NCI-H345 treated with DMSO at 0.1 percent for 48 hours (cell line): ENCODE measurements around the gene MEST.
A peak's percentile ranks its signal among the peaks of the same experiment; 100 is the strongest.
"Not testable (repeated sequence)": the region's sequence is repeated elsewhere in the genome, so short reads cannot be mapped to it uniquely, and the experiment has no call there.

Experiments used
- DNase-seq: peaks from one replicate; lab custom pipeline; 2025; ENCODE audit not compliant: unreplicated experiment; lab: John Stamatoyannopoulos, UW

MEST gene

DNA sequence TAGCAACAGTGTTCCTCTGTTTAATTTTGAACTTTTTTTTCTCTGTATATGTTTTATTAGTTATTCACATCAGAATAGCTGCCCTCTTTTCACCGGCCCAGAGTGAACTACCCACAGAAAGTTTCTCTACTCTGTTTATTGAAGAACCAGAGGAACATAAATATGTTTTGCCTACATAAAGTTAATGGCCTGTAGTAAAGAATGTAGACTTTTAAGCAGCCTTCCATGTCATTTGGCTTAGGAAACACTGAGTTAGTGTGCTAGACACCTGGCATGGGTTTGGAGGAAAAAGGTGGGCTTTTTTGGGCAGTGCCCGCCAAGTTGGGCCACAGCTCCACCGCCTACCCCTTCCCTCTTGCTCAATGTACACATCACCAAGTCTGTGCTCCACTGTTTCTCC, 8.9 kb upstream of the MEST start:
- DNase-seq = no peak

DNA sequence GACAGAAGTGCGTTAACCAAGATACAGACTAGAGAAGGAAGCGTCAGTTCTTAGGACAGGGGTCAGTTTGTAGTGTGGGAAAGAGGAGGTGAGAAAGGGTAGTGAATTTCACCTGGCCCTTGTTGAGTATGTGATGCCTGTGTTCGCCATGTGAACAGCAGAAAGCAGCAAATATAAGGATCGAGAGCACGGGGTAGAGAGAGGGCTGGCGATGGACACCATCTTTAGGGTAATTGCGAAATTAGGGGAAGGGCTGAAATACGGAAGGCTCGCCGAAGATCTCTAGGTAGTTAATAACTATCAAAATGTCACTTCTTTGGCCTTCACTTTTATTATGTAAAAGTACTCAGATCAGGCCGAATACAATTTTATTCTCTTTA, 6.2 kb upstream of the MEST start:
- DNase-seq = no peak

DNA sequence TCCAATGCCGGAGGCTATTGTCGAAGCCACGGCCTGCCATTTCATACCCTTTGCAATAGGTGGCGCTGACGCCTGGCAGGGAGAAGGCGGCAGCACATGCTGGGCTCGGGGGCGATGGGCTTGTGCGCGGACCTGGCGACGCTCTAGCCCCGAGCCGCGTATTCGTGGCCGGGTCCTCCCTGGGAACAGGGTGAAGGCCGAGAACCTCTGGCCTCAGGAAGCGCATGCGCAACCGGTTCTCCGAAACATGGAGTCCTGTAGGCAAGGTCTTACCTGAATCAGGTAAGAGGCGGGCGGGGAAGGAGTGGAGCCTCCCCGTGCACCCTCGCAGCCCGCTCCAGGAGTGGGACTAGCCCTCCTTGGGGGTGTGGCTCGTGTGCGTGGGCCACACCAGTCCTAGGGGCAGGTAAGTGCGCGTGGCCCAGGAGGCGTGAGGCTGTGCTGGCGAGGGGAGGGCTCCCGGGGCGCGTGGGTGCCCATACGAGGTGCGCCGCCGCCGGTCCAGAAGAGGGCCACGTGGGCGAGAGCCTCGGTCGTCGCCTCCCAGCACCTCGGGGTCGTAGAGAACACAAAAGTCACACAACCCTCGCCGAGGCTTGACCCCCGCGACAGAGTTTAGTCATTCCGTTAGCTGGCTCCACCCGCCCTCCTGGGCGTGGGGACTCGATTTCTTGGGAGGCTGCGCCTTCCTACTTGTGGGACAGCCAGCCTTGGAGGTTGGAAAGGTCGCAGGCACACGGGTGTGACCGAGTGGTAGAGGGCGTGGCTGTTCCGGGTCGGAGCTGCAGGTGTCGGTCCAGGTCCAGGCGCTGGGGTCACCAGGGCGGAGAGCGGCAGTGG, 5.6 kb upstream of the MEST start:
- DNase-seq = peak; percentile 79

DNA sequence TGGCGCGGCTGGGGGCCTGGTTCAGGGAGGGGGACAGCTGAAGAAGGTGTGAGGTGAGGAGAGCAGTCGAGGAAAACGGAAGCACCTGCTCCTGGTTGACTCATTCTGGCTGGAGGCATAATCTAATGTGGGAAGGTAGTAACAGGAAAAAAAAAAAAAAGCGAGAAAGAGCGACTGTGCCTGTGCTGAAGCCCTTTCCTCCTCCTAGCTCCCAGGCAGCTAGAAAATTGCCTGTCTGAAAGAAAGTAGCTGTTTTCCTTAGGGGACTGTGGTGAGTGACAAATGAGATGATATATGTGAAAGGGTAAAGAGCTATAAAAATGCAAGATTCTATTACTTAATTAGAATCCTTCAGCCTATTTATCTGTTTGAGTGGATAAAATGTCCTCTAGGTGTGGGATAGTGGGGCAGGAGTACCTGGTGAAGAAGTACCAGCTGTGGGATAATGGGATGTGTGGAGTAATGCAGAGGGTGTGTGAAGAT, 4.9 kb upstream of the MEST start:
- no peak for DNase-seq

DNA sequence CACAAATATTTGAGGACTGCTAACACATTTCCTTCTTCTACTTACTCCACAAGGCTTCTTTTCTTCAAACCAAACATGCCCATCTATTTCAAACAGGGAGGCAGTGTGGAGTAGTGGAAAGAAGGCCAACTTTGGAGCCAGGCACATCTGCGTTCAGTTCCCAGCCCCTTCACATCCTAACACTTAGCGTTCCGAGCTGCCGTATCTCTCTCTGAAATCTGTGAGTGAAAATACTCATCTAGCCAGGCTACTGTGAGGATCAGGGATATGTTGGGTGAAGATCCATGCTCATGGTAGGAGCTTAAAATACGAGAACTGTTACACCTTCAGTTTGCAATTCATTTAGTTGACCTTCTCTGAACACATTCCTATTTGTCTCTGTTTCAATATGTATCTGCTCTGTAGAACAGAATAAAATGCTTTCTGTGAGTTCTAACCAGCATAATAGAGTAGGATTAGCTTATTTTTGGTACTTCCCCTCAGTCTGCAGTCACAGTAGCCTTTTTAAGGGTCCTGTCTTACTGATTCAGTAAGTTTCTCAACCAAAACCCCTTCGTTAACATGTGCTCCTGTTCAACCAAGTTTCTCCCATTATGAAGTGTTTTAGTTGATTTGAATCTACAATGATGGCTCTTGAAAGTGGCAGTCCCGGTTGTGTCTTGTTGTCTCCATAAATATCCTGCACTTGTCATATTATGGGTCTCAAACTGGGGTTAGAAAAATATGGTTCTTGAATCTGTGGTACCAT, 3.3 kb upstream of the MEST start:
- DNase-seq = no peak

DNA sequence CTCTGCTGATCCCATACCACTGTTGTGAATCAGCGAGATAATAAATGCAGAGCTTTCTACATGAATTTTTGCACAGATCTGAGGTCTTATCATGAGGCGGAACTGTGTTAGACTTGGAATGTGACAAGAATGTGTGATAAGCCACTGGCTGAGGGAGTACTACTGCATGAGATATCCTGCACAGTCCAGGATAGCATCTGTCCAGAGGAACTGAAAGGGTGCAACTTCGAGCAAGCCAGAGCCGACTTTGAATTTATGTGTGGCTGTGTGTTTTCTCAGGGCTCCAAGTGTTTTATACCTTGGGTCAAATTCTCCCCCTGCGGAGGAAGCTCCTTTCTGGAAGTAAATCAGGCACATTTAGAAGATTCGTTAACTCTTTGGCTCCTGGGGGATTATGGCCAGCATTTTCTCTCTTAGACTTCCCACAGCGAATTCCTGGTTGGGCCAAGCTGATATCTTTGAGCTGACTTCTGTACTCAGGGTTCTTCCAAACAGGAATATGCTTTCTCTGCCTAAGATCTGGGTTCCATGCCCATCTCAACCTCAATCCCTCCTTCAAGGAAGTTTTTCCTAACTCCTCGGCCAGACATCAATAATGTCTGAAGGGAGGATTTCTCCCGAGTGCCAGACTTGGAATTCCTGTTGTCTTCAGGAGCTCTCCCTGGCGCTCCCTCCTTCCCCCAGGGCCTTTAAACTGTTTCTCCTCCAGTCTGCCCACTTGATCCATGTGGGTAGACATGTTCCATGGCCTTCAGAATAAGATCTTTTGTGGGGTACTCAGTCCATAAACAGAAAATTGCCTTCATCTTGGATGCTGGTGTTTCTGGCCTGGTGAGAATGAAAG, 2.5 kb upstream of the MEST start:
- DNase-seq = no peak

DNA sequence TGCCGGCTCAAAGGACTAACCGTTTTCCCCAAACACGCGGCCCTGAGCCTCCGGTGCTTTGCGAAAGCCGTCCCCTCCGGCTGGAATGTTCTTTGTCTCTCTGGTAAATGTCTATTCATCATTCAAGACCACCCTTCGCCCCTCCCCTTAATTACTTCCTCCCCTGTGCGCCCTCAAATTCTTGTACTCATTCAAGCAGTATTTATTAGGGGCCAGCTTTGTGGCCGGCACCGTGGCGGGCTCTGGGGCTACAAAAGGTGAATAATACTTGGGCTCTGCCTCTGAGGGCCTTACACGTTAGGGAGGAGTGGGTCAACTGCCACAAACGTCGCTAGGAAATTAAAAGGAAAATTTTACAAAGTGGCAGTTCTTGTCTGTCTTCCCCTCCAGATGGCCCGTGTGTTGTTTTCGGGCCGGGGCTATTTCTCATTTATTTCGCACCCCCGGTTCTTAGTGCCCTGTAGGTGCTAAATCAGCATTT, 1.5 kb upstream of the MEST start:
- DNase-seq = no peak

DNA sequence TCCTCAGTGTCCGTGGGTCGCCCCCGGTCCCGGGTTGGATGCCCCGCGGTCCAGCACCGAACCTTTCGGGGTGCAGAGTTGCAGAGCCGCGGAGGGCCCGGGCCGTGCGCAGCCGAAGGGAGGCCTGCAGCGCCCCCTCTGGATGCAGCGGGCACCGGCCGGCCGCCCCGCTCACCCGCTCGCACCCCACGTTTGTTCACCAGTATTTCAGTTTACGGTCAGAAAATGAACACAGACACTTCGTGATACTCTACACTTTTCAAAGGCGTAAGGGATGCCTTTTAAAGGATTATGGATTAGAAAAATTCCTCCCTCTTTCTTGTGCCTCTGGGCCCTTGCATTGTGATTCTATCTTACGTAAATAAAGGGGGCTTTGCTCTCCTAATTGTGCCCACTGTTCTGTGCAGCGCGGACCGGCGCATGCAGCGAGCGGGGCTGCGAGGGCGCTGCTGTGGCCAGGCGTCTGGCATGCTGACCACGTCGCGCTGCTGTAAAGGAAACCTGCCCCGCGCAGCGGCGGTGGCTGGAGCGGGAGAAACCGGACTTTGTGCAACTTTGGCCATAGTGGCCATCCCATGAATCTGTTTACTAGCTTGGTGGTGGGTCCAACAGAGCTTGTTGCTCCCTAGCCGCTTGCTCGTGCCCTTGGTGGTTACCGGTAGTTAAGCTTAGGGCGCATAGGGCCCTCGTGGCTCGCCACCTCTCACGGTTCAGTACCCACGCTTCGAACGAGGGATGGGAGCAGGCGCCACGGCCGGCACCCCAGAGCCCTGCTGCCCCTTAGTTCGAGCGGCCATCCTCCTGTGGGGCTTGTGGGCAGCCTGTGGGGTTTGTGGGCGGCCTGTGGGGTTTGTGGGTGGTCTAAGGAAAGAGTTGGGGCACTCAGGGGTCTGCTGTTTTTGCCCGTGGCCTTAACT, 739 bp upstream of the MEST start:
- DNase-seq = no peak

DNA sequence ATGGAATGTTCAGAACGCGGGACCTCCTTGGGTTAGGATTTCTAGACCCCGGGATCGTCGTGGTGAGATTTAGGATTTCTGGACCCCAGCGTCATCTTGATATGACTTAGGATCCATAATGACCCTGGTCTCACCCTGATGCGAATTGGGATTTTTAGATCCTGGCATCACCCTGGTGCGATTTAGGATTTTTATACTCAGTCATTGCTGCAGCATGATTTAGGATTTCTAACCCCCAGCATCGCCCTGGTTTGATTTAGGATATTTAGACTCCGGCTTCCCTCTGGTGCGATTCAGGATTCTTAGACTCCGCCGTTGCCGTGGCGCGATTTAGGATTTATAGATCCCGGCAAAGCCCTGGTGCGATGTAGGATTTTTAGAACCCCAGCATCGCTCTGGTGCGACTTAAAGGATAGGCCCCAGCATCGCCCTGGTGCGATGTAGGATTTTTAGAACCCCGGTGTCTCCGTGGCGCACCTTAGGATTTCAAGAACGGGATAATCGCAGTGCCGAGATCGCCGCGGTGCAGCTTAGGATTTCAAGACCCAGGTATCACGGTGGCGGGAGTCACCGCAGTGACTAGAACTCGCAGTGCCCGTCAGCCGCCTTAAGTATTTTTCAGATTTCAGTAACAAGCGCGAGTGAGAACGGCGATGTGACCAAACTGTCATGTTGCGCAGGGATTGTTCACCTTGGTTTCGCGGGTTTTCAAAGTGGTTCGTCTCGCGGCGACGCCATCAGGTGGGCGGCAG, 814 bp downstream of the MEST start:
- DNase-seq = no peak

DNA sequence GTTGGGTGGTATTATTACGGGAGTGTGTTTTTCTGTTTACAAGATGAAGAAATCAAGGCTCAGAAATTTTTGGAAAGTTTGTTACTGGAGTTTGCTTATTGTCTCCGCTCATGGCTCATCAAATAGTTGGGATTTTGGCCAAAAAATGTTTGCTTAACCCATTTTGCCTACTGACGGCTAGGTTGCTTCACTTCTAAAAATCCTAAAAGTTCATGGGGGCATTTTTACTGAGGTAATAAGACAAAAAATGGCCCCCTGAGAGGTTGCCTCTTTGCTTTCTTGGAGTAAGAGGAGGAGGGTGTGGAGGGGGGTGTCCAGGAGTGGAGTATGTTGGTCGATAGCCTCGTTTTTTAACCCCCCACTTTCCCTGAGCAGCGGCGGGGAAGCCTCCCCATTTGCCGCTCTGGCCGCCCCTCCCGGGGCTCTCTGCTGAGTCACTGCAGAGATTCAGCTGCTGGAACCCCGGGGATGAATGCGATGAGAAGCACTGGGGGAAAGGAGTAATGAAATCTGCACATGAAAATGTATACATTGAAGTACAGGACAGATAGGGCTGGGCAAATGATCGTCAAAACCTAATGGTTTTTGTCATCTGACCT, 1.5 kb downstream of the MEST start:
- no peak for DNase-seq

DNA sequence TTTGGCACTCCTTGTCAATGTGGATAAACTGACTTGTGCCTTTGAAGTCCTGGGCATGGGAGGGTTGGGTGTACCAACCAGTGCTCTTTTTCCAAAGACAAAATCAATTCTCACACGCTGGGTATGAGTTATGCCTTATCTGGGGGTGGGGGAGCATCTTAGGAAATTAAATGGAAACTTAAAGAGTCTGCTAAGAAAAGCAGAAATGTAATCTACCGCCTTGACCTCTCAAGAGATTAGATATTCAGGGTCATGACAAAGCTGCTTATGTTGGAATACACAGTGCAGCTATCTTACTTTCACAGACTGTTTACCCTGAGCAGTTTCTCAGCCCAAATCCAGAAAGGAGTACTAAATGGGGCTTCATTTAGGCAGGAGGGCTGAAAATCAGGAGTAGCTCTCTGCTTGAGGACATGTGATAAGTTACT, 2.6 kb downstream of the MEST start:
- no peak for DNase-seq

DNA sequence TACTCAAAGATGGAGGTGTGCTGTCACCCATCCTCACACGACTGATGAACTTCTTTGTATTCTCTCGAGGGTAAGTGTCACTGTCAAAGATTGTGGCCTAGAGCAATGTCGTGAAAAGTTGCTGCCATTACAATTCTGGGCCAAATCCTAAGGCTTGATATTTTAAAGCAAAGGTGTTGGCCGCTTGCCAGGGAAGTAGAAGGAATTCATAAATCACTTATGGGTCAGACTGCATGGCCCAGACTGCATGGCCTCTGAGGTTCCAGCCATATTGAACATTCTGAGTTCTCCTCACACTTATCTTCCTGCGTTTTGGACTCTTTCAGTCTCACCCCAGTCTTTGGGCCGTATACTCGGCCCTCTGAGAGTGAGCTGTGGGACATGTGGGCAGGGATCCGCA, 8.6 kb downstream of the MEST start:
- DNase-seq = no peak

DNA sequence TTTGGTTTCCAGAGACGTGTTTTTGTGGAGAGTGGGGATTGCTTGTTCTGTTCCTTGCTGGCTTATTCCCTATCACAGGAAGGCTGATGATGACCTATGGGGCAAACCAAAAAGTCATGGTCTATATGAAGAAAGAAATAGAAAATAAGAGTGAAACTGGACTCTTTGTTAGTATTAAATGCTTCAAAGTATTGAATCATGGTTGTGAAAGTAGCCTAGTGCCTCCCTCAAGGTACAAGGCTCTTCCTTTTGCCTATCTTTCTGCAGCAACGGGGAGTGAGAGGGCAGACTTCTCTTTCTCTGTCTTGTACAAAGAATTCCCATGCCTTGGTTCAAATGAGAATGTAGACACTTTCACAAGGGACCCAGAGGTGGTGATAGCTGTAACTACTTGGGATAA, 9.0 kb downstream of the MEST start:
- no peak for DNase-seq

DNA sequence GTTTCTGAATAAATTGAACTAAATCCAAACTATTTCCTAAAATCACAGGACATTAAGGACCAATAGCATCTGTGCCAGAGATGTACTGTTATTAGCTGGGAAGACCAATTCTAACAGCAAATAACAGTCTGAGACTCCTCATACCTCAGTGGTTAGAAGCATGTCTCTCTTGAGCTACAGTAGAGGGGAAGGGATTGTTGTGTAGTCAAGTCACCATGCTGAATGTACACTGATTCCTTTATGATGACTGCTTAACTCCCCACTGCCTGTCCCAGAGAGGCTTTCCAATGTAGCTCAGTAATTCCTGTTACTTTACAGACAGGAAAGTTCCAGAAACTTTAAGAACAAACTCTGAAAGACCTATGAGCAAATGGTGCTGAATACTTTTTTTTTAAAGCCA, 13.9 kb downstream of the MEST start:
- no peak for DNase-seq

DNA sequence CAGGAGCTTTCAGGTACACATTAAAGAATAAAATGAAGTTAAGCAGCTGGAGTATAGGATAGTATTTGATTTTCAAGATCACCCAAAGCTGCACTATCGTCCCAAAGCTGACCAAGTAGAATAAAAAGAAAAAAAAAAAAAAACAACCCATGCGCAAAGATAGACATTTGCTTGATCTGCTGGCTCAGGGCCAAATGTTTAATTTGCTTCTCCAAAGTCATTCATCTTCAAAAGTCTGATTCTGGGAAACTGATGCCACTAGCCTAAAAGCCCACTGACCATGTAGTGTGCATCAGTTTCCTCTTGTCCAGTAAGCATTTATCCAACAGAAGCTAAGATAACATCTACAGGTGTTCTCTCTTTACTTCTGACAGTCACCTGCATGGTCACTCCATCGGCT, 14.5 kb downstream of the MEST start:
- no peak for DNase-seq

DNA sequence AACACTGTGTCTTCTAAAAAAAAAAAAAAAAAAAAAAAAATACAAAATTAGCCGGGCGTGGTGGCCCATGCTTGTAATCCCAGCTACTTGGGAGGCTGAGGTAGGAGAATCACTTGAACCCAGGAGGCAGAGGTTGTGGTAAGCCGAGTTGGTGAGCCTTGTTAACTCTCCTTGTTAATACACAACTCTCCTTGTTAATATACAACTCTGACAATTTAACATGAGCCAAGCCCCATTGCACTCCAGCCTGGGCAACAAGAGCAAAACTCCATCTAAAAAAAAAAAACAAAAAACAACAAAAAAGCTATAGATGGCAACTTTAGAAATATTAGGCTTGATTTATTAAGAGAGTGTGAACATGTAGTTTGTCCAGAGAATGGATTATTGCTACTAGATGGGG, 20.2 kb downstream of the MEST start:
- DNase-seq = not testable (repeated sequence)

DNA sequence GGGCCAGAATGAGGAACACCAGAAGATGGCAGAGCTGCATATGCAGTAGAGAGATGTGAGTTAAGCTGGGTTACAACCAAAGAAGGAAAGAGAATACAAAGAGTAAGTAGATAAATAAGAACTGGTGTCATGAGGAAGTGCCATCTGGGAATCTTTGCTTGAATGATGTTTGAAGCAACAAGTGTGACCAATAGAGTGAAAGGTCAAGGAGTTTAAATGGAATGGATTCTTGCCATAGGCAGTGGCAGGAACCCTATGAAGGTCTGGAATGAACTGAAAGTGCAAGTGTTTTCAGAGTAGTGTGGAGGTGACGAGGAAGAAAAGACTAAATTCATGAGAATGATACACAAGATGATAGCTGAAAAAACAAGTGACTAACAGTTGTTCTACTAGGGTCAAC, 21.6 kb downstream of the MEST start:
- no peak for DNase-seq

DNA sequence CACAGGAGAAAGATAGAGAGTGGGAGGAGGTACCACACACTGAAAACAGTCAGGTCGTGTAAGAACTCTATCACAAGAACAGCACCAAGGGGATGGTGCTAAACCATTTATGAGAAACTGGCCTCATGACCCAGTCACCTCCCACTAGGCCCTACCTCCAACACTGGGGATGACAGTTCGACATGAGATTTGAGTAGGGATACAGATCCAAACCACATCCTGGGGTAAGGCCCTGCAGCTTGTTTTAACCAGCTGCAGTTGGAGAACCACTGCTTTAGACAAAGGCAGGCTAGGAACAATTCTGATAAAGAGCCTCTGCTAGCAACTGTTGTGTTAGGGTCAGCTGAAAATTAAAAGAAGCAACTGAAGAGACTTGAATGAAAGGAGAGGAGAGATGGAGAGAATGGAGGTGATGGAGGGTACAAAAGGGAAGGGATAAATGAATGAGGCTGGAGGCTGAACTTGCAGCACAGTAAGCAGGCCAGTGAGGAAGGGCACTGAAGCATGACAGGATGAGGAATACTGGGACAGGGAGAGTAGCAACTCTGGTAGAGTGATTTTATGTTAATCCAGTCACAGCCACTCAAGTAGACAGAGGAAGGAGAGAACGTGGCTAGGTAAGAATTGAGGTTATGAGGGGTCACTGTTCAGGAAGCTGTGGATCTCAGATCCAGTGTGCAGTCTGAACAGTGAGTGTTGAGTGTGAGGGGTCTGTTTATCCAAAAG, 23.6 kb downstream of the MEST start:
- DNase-seq = no peak
